C4-2B (cell line): ENCODE measurements around the gene SHCBP1.
A peak's percentile ranks its signal among the peaks of the same experiment; 100 is the strongest.

Source experiments
- H3K27ac ChIP-seq: fragments of 450-650 bp; 2 replicates; pipeline ENCODE4 v1.5.1; 2017
- CTCF ChIP-seq: fragments of 450-650 bp; conservative IDR thresholded peaks from 2 replicates; pipeline ENCODE4 v1.5.1; 2017; ENCODE audit warnings: mild to moderate bottlenecking
- ZFX ChIP-seq: fragments of 450-650 bp; IDR thresholded peaks from 2 replicates; pipeline ENCODE4 v1.6.1; 2017

The SHCBP1 gene

GRCh38 chr16:46621934-46622676, 926 bp upstream of the SHCBP1 start:
- no peak overlapping the region for H3K27ac ChIP-seq

GRCh38 chr16:46620266-46621005, 743 bp downstream of the SHCBP1 start:
- H3K27ac ChIP-seq, result peak overlapping the region; percentile 88
- TF ChIP-seq CTCF (no peak), ZFX (no peak)

More at GRCh38 chr16:46621934-46622676, 926 bp upstream of the SHCBP1 start:
- no peak for TF ChIP-seq ZFX
- no peak for TF ChIP-seq CTCF

DNA sequence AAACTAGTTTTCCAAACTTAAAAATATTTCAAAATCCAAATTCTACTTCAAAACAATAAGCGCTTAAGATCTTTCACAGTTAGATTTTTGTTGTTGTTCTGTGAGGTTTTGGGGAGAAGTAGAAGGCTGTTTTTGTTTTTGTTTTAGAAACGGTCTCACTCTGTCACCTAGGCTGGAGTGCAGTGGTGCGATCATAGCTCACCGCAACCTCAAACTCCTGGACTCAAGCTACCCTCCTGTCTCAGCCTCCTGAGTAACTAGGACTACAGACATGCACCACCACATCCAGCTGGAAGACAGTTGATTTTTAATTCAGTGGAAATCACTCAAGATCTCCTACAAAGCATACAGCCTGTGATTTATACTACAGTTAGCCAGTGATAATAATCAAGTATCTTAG, 2.7 kb downstream of the SHCBP1 start:
- H3K27ac ChIP-seq, result no peak overlapping the region
- TF ChIP-seq ZFX (no peak), CTCF (no peak)

DNA sequence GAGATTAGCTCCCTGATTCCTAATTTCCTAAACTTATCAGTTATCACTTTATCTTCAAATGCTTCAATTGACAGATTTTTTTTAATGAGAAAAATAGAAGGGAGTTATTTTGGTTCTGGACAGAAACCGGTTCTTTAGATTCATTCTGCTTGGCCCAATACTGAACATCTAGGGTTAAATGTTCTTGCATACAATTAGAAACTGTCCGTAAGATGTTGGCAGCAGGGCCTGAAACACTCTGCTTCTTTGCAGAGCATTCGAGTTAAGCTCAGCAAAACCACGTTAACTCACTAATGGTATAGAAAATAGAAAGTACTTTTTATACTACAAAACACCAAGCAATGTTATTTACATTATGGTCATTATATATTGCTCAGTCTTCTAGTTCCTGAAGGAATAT, 7.2 kb downstream of the SHCBP1 start:
- H3K27ac ChIP-seq, result no peak overlapping the region

GRCh38 chr16:46613352-46613751, 7.8 kb downstream of the SHCBP1 start:
- no peak for TF ChIP-seq CTCF
- no peak for TF ChIP-seq ZFX
- no peak overlapping the region for H3K27ac ChIP-seq

More for the DNA sequence above, 7.2 kb downstream of the SHCBP1 start:
- TF ChIP-seq CTCF, result no peak
- TF ChIP-seq ZFX, result no peak

DNA sequence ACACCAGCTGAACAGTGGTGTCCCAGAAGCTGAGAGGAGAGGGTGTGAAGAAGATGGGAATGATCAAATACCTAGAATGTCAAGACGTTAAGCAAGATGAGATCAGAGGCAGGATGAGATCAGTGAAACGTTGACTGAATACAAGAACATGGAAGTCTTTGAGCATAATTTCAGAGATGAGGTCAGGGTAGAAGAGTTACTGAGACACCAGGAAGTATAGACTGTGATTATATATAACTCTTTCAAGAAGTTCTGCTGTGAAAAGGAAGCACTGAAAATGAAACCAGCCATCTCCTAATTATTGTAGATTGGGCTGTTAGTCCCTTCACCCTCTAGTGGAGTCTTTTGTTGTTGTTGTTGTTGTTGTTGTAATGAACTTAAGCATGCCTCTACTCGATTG, 9.1 kb downstream of the SHCBP1 start:
- no peak for TF ChIP-seq CTCF
- TF ChIP-seq ZFX, result no peak
- no peak overlapping the region for H3K27ac ChIP-seq

DNA sequence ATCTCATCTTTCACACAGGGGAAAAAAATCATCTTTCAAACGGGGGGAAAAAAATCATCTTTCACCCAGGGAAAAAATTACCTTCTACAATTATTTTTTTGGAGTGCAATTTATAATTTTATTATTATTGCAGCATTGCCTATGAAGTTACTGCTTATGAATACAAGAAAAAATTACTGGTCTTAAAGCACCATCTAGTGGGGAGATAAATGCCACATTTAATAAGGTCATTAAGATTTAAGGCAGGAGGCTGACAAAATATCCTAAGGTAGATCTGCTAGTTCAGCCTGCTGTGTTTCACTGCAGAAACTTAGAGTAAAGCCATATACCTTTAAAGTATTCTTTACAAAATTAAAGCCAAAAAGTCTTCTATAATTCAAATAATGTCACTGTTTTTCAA, 13.7 kb downstream of the SHCBP1 start:
- no peak overlapping the region for H3K27ac ChIP-seq
- TF ChIP-seq ZFX (no peak), CTCF (peak; percentile 49)
